Right lobe of liver (tissue), 6 donors: ENCODE data around the gene TBCC. TPM values are rescaled to one million over a fixed set of nuclear protein-coding genes. Genes with fewer than 3 reads are reported as not detected.

ENCODE experiments used
- ATAC-seq, 4 donors: fragments of 200-7000 bp; cut with Tn5 transposase; one replicate each; pipeline ENCODE4 v1.9.1; 2020; ENCODE audit warnings: mild to moderate bottlenecking in 4 of 4, moderate library complexity in 4 of 4
- DNase-seq, 3 donors: peaks; one replicate each; pipeline ENCODE4 v3.0.0-alpha.2; 2020
- H3K27ac ChIP-seq, 3 donors: fragments of 200-600 bp; one replicate each; pipeline ENCODE4 v1.8.0; 2022
- H3K27me3 ChIP-seq, 2 donors: fragments of 200-600 bp; one replicate each; pipeline ENCODE4 v1.8.0; 2022
- H3K36me3 ChIP-seq, 4 donors: fragments of 200-600 bp; sonication (generic) in 1 of 4; one replicate each; pipeline versions ENCODE4 v1.5.1 to v1.8.0; 2017 to 2022; ENCODE audit warnings: control low read depth in 1 of 4
- H3K4me1 ChIP-seq, 4 donors: fragments of 200-600 bp; sonication (generic) in 1 of 4; one replicate each; pipeline versions ENCODE4 v1.5.1 to v1.8.0; 2017 to 2022; ENCODE audit warnings: control low read depth in 1 of 4
- H3K4me3 ChIP-seq, 3 donors: fragments of 200-600 bp; one replicate each; pipeline ENCODE4 v1.8.0; 2022
- H3K9me3 ChIP-seq, 4 donors: fragments of 200-600 bp; sonication (generic) in 1 of 4; one replicate each; pipeline versions ENCODE4 v1.5.1 to v1.8.0; 2017 to 2022; ENCODE audit warnings: control low read depth in 1 of 4
- CTCF ChIP-seq, 4 donors: fragments of 200-600 bp in 3 of 4; fragments of 450-650 bp in 1 of 4; IDR thresholded peaks; one replicate each; pipeline versions ENCODE4 v1.5.1 to v1.8.0; 2016 to 2022; ENCODE audit warnings: antibody characterized with exemption in 4 of 4, mild to moderate bottlenecking in 2 of 4
- POLR2A ChIP-seq: fragments of 450-650 bp; IDR thresholded peaks from one replicate; pipeline ENCODE4 v1.6.1; 2017; ENCODE audit warnings: antibody characterized with exemption, mild to moderate bottlenecking
- WGBS: methylation state at CpG from one replicate; pipeline ENCODE4 v1.1.6; 2018; ENCODE audit warnings: low coverage, low lambda C conversion rate; ENCODE audit not compliant: insufficient coverage; ENCODE audit errors: missing lambda C conversion rate; 5-methylcytosine and 5-hydroxymethylcytosine counted together
- intact Hi-C, 2 donors: fragments of 100-400 bp; cut with DNase I; formaldehyde crosslinking; loops; one replicate each; pipeline versions ENCODE4 v1.11.2 to v1.14.1; 2022
- total RNA-seq, 6 experiments: library from RNA; depleted of rRNA in 2 of 6; stranded (reverse); fragments of >200 nt in 2 of 6; fragmentation: NEBNext Ultra II Directional in 3 of 6; extraction: Animal tissue kit (Norgen Biotek cat#: 25700) in 3 of 6; gene quantifications; one replicate each; pipeline versions ENCODE4 v1.1.0 to v1.2.4, GENCODE V29; 2016 to 2023
- donor health status: DM: no; HTN: yes; CAD: no.
- donor health status: DM: no; HTN: no; CAD: no.
- donor health status: DM: no; HTN: no; CAD: no.
- donor health status: DM: no; HTN: yes; CAD: no.
- donor health status: DM: no; HTN: yes; CAD: no.

The TBCC gene
- total RNA-seq, 6 experiments from 2014 or later = 5.4 to 12.2 (median 6.3) TPM

GRCh38 chr6:42702200-42702599, 43.7 kb downstream of the TBCC start:
- H3K9me3 ChIP-seq = no peaks in the 10 kb centered on the region
- no peaks in the 10 kb centered on the region for H3K36me3 ChIP-seq
- peak; percentile 15 to 73 (median 54) for ATAC-seq
- 29% methylated on average over 1 of the region's 2 CpGs for WGBS
- TF ChIP-seq CTCF (IDR thresholded peaks at IDR 0.05) (no peak), POLR2A (no peak)
- H3K27me3 ChIP-seq = no peaks in the 10 kb centered on the region
- no peak overlapping the region for H3K27ac ChIP-seq
- DNase-seq = no peak
- intact Hi-C loops = no loop called here
- no peaks in the 10 kb centered on the region for H3K4me1 ChIP-seq
- H3K4me3 ChIP-seq = no peak overlapping the region

GRCh38 chr6:42698217-42698616, 47.7 kb downstream of the TBCC start:
- TF ChIP-seq POLR2A (no peak), CTCF (IDR thresholded peaks at IDR 0.05) (no peak)
- H3K27ac ChIP-seq = no peak overlapping the region
- ATAC-seq = peak in 1 of 4 donors; percentile 17
- no peaks in the 10 kb centered on the region for H3K4me1 ChIP-seq
- no peak overlapping the region for H3K4me3 ChIP-seq
- H3K36me3 ChIP-seq = peaks cover 0 to 8% (median 4%) of the 10 kb centered on the region in 4 donors
- intact Hi-C loops = no loop called here
- peak in 1 of 3 donors; percentile 37 for DNase-seq
- no peaks in the 10 kb centered on the region for H3K27me3 ChIP-seq
- H3K9me3 ChIP-seq = no peaks in the 10 kb centered on the region
- 86% methylated on average over 6 of the region's 13 CpGs for WGBS

- peaks cover 0 to 18% (median 11%) of the 10 kb centered on the region in 4 donors for H3K36me3 ChIP-seq
- H3K9me3 ChIP-seq = no peaks in the 10 kb centered on the region
- H3K4me1 ChIP-seq = no peaks in the 10 kb centered on the region
- DNase-seq = peak in 1 of 3 donors; percentile 34
- intact Hi-C loops = no loop called here
- H3K4me3 ChIP-seq = no peak overlapping the region
- TF ChIP-seq CTCF (IDR thresholded peaks at IDR 0.05) = no peak
- TF ChIP-seq POLR2A = no peak
- ATAC-seq = peak in 1 of 4 donors; percentile 8
- H3K27ac ChIP-seq = no peak overlapping the region
- 83% methylated on average over 4 of the region's 5 CpGs for WGBS
- H3K27me3 ChIP-seq = no peaks in the 10 kb centered on the region
These were observed 48.6 kb downstream of the TBCC start for GRCh38 chr6:42697268-42697655.

- intact Hi-C loops = no loop called here
- WGBS = 65% methylated on average over 5 of the region's 7 CpGs
- H3K27ac ChIP-seq = no peak overlapping the region
- no peaks in the 10 kb centered on the region for H3K27me3 ChIP-seq
- no peaks in the 10 kb centered on the region for H3K9me3 ChIP-seq
- peak in 1 of 3 donors; percentile 12 for DNase-seq
- peak in 1 of 4 donors; percentile 18 for ATAC-seq
- TF ChIP-seq POLR2A = no peak
- TF ChIP-seq CTCF (IDR thresholded peaks at IDR 0.05) = no peak
- H3K36me3 ChIP-seq = peaks cover 0 to 23% (median 14%) of the 10 kb centered on the region in 4 donors
- H3K4me1 ChIP-seq = no peaks in the 10 kb centered on the region
- no peak overlapping the region for H3K4me3 ChIP-seq
These were observed 49.2 kb downstream of the TBCC start for GRCh38 chr6:42696526-42697267.
